Skeletal muscle satellite cell (primary cell): Measurements from ENCODE around the gene IFT27.
"Not testable (repeated sequence)": the region's sequence is repeated elsewhere in the genome, so short reads cannot be mapped to it uniquely, and the experiment has no call there.

Experiments
- H3K27me3 ChIP-seq: 2 replicates; pipeline ENCODE4 v1.7.0; 2013; ENCODE audit warnings: low read length; ENCODE audit not compliant: control insufficient read depth, insufficient read depth
- H3K36me3 ChIP-seq: 2 replicates; pipeline ENCODE4 v1.7.0; 2013; ENCODE audit warnings: mild to moderate bottlenecking, control low read depth, low read length; ENCODE audit not compliant: insufficient read depth
- H3K4me1 ChIP-seq: 2 replicates; pipeline ENCODE4 v1.7.0; 2013; ENCODE audit warnings: low read length; ENCODE audit not compliant: control insufficient read depth, insufficient read depth
- H3K4me2 ChIP-seq: 2 replicates; pipeline ENCODE4 v1.7.0; 2013; ENCODE audit warnings: mild to moderate bottlenecking, low read length
- H3K4me3 ChIP-seq: 2 replicates; pipeline ENCODE4 v1.7.0; 2013; ENCODE audit warnings: low read length
- H3K9ac ChIP-seq: 2 replicates; pipeline ENCODE4 v1.7.0; 2013; ENCODE audit warnings: mild to moderate bottlenecking, low read depth, low read length, moderate library complexity
- H3K9me3 ChIP-seq: replicated peaks from 2 replicates; pipeline ENCODE4 v1.7.0; 2013; ENCODE audit warnings: mild to moderate bottlenecking, control low read depth, low read length

The IFT27 gene

DNA sequence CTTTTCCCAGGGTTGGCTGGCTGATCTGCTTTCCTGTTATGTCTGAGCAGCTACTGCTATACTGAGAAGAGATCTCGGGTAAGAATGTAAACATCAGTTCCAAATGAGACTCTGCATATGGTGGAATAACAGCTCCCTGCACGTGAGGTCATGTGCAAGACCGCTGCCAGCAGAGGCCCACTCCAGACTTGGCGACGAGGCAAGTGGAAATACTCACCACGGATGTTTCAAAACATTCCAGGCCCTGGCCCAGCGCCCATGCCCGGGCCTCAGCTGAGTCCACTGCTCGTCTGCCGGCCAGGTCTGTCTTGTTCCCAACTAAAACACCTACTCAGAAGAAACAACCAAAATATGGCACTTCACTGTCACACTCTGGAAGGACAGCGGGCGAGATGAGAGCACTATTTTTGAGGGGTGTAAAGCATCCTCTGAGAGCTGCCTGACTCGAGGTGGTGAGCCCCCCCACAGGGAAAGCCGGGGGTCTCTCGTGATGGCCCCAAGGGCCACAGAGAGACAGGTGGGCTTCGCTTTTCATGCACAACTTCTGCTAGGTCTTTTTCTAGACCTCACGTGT lies 13.1 kb downstream of the IFT27 start:
- Histone ChIP-seq H3K4me2 (no peak overlapping the region), H3K36me3 (no peaks in the 10 kb centered on the region), H3K4me1 (peaks cover 4% of the 10 kb centered on the region), H3K4me3 (no peak overlapping the region), H3K27me3 (no peaks in the 10 kb centered on the region), H3K9me3 (no peaks in the 10 kb centered on the region), H3K9ac (no peak overlapping the region)

DNA sequence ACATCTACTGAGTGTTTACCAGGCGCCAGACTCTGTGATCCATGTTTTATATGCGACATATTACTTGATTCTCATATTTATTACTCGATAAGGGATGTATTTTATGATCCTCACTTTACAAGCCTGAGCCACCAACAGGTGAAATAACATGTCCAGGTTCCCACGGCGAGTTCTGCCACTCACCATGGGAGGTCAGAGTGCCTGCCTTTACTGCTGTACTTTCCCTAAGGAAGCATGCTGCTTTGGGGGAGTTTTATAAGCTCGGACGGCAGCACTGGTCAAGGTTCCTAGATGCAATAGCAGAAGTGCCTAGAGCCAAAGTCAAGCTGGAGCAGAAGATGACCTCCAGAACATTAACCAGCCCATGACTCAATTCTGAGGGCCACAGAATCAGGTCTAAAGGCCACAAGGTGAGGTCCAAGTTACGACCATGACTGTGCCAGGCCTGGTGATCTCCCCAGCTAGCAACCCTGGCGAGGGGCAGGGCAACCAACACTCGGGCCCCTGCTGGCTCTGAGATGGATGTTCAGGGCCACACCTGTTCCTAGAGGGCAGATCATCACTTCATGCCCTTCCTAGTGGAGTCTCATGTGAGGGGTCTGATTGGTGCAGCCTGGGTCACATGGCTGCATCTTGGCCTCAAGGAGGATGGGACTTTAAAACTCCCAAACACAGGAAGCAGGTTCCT lies 14.2 kb downstream of the IFT27 start:
- Histone ChIP-seq H3K27me3 (no peaks in the 10 kb centered on the region), H3K4me3 (no peak overlapping the region), H3K9ac (no peak overlapping the region), H3K4me2 (no peak overlapping the region), H3K9me3 (no peaks in the 10 kb centered on the region), H3K36me3 (no peaks in the 10 kb centered on the region), H3K4me1 (peaks cover 4% of the 10 kb centered on the region)

- no peak overlapping the region for H3K9ac ChIP-seq
- H3K27me3 ChIP-seq = peaks cover 5% of the 10 kb centered on the region
- H3K4me3 ChIP-seq = no peak overlapping the region
- peaks cover 4% of the 10 kb centered on the region for H3K4me1 ChIP-seq
- H3K4me2 ChIP-seq = no peak overlapping the region
- H3K36me3 ChIP-seq = no peaks in the 10 kb centered on the region
- H3K9me3 ChIP-seq = no peaks in the 10 kb centered on the region
Observed at GRCh38 chr22:36760786-36761185, 15.1 kb downstream of the IFT27 start.

- Histone ChIP-seq H3K9me3 (no peaks in the 10 kb centered on the region), H3K27me3 (peaks cover 13% of the 10 kb centered on the region), H3K4me2 (no peak overlapping the region), H3K4me1 (peaks cover 4% of the 10 kb centered on the region), H3K4me3 (no peak overlapping the region), H3K36me3 (no peaks in the 10 kb centered on the region), H3K9ac (no peak overlapping the region)
Observed at GRCh38 chr22:36759481-36760159, 16.3 kb downstream of the IFT27 start.

GRCh38 chr22:36758792-36759271 lies 17.1 kb downstream of the IFT27 start:
- Histone ChIP-seq H3K4me1 (peaks cover 4% of the 10 kb centered on the region), H3K36me3 (no peaks in the 10 kb centered on the region), H3K4me2 (no peak overlapping the region), H3K9me3 (no peaks in the 10 kb centered on the region), H3K27me3 (peaks cover 20% of the 10 kb centered on the region), H3K9ac (no peak overlapping the region), H3K4me3 (no peak overlapping the region)

GRCh38 chr22:36757668-36758211 lies 18.2 kb downstream of the IFT27 start:
- Histone ChIP-seq H3K9ac (no peak overlapping the region), H3K4me2 (no peak overlapping the region), H3K9me3 (no peaks in the 10 kb centered on the region), H3K36me3 (no peaks in the 10 kb centered on the region), H3K4me1 (peaks cover 4% of the 10 kb centered on the region), H3K4me3 (no peak overlapping the region), H3K27me3 (peaks cover 31% of the 10 kb centered on the region)

DNA sequence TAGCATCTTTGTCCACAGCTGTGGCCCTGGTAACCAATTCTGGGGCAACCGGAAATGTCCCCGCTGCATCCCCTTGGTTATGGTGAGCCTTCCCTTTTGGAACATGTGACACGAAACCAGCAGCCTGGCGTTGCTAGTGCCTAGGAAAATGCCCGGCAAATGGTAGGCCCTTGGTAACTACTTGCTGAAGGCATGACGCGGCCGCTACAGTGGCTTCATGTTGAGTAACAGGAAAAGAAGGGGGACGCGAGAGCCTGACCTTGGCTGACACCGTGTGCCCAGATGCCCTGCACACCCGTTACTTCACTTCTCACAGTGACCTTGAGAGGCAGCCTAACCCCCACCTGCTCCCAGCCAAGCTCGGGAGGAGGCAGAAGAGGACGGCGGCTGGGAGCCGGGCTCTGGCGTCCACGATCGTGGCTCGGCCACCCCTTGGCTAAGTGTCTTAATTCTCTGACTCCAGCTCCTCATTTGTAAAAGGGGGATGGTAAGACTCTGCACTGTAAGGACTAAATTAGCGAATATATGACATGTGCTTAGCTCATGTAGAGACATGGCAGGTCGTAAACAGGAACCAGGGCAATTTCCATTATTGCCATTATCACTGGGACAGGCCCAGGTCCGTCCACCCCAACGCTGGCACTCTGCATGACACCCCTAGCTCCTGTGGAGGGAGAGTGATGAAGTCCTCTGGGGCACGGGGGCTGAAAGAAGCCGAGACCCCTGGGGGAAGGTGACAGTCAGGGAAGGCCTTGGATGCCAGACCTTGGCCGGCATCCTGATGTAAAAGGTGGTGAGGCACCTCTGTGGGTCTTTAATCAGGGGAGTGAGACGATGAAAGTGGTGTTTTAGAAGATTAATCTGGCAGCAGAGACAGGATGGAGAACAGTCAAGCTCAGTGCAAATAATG lies 18.9 kb downstream of the IFT27 start:
- Histone ChIP-seq H3K4me1 (no peaks in the 10 kb centered on the region), H3K9me3 (no peaks in the 10 kb centered on the region), H3K4me2 (no peak overlapping the region), H3K9ac (no peak overlapping the region), H3K4me3 (no peak overlapping the region), H3K27me3 (peaks cover 37% of the 10 kb centered on the region), H3K36me3 (no peaks in the 10 kb centered on the region)

GRCh38 chr22:36756031-36756430 lies 19.9 kb downstream of the IFT27 start:
- Histone ChIP-seq H3K4me2 (no peak overlapping the region), H3K4me1 (no peaks in the 10 kb centered on the region), H3K36me3 (no peaks in the 10 kb centered on the region), H3K27me3 (peaks cover 37% of the 10 kb centered on the region), H3K9me3 (no peaks in the 10 kb centered on the region), H3K4me3 (no peak overlapping the region), H3K9ac (no peak overlapping the region)

- H3K36me3 ChIP-seq = no peaks in the 10 kb centered on the region
Observed at GRCh38 chr22:36755316-36755715, 20.6 kb downstream of the IFT27 start.

DNA sequence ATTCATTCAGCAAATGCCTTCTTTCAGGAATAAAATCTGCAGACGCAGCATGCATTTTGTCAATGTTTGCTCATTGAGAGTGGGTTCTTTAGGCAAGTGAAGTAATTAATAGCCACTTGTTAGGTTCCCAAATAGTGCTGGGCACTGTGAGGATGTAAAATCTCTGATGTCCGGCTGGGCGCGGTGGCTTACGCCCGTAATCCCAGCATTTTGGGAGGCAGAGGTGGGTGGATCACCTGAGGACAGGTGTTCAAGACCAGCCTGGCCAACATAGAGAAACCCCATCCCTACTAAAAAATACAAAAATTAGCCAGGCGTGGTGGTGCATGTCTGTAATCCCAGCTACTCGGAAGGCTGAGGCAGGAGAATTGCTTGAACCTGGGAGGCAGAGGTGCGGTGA lies 21.0 kb downstream of the IFT27 start:
- not testable (repeated sequence) for H3K9ac ChIP-seq, H3K4me3 ChIP-seq

More at GRCh38 chr22:36755316-36755715, 20.6 kb downstream of the IFT27 start:
- peaks cover 37% of the 10 kb centered on the region for H3K27me3 ChIP-seq
- H3K4me3 ChIP-seq = no peak overlapping the region
- no peaks in the 10 kb centered on the region for H3K9me3 ChIP-seq
- no peak overlapping the region for H3K9ac ChIP-seq
- H3K4me2 ChIP-seq = no peak overlapping the region
- no peaks in the 10 kb centered on the region for H3K4me1 ChIP-seq

GRCh38 chr22:36753916-36754315 lies 22.0 kb downstream of the IFT27 start:
- Histone ChIP-seq H3K27me3 (peaks cover 37% of the 10 kb centered on the region), H3K9ac (no peak overlapping the region), H3K4me2 (no peak overlapping the region), H3K4me3 (no peak overlapping the region), H3K9me3 (no peaks in the 10 kb centered on the region), H3K36me3 (no peaks in the 10 kb centered on the region), H3K4me1 (no peaks in the 10 kb centered on the region)

More for the DNA sequence above, 21.0 kb downstream of the IFT27 start:
- H3K36me3 ChIP-seq, H3K4me2 ChIP-seq, H3K4me1 ChIP-seq, H3K9me3 ChIP-seq: not testable (repeated sequence)
- H3K27me3 ChIP-seq = peaks cover 37% of the 10 kb centered on the region
